Mesothelial cell of epicardium (in vitro differentiated cells): Measurements from ENCODE around the gene ENTPD8. TPM values are rescaled to one million over a fixed set of nuclear protein-coding genes. Genes with fewer than 3 reads are reported as not detected.

Experiments used
- DNase-seq, 2 experiments: peaks; one replicate each; pipeline ENCODE4 v3.0.0; 2021; ENCODE audit warnings: low spot score in 2 of 2; ENCODE audit not compliant: unreplicated experiment in 2 of 2
- H3K27ac Mint-ChIP-seq: 2 replicates; pipeline ENCODE4 v1.8.0; 2021; ENCODE audit warnings: mixed read lengths
- H3K27me3 Mint-ChIP-seq: 2 replicates; pipeline ENCODE4 v1.8.0; 2021; ENCODE audit warnings: low read depth, mixed read lengths
- H3K36me3 Mint-ChIP-seq: 2 replicates; pipeline ENCODE4 v1.8.0; 2021; ENCODE audit warnings: mixed read lengths
- H3K4me1 Mint-ChIP-seq: 2 replicates; pipeline ENCODE4 v1.8.0; 2021; ENCODE audit warnings: mixed read lengths
- H3K4me3 Mint-ChIP-seq: 2 replicates; pipeline ENCODE4 v1.8.0; 2021; ENCODE audit warnings: mild to moderate bottlenecking, moderate library complexity, mixed read lengths
- H3K9me3 Mint-ChIP-seq: 2 replicates; pipeline ENCODE4 v1.8.0; 2021; ENCODE audit warnings: mixed read lengths
- total RNA-seq: library from RNA; stranded (reverse); gene quantifications from 3 replicates; pipeline ENCODE4 v1.2.1, GENCODE V29; 2021
- TF ChIP-seq, protein P1 (sequence below): fragments of 200-600 bp; sonication (generic); IDR thresholded peaks from one replicate; pipeline ENCODE4 v1.5.0; 2021; ENCODE audit warnings: antibody characterized with exemption; ENCODE audit not compliant: unreplicated experiment

Gene ENTPD8
- total RNA-seq, 1 donor from 2014 or later: 1.4 TPM

DNA sequence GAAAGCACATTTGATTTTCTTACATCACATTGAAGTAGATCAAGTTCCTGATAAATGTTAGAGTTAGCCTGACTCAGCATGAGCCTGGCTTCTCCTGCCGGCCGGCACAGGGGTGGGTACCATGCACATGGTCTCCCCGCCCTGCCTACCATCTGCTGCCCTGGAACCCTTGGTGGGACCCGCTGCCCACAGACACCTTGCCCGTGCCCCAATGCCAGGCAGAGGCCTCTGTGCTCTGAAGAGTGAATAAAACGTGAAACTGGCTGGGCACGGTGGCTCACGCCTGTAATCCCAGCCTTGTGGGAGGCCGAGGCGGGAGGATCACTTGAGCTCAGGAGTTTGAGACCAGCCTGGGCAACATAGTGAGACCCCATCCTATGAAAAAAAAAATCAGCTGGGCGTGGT is 35.5 kb downstream of the ENTPD8 start:
- no peaks in the 10 kb centered on the region for H3K27me3 Mint-ChIP-seq
- no peaks in the 10 kb centered on the region for H3K4me1 Mint-ChIP-seq
- H3K4me3 Mint-ChIP-seq: no peak overlapping the region
- H3K27ac Mint-ChIP-seq: no peak overlapping the region
- TF ChIP-seq, protein P1, sequence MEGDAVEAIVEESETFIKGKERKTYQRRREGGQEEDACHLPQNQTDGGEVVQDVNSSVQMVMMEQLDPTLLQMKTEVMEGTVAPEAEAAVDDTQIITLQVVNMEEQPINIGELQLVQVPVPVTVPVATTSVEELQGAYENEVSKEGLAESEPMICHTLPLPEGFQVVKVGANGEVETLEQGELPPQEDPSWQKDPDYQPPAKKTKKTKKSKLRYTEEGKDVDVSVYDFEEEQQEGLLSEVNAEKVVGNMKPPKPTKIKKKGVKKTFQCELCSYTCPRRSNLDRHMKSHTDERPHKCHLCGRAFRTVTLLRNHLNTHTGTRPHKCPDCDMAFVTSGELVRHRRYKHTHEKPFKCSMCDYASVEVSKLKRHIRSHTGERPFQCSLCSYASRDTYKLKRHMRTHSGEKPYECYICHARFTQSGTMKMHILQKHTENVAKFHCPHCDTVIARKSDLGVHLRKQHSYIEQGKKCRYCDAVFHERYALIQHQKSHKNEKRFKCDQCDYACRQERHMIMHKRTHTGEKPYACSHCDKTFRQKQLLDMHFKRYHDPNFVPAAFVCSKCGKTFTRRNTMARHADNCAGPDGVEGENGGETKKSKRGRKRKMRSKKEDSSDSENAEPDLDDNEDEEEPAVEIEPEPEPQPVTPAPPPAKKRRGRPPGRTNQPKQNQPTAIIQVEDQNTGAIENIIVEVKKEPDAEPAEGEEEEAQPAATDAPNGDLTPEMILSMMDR: no peak
- peaks cover 5% of the 10 kb centered on the region for H3K9me3 Mint-ChIP-seq
- H3K36me3 Mint-ChIP-seq: peaks cover 7% of the 10 kb centered on the region
- no peak for DNase-seq

DNA sequence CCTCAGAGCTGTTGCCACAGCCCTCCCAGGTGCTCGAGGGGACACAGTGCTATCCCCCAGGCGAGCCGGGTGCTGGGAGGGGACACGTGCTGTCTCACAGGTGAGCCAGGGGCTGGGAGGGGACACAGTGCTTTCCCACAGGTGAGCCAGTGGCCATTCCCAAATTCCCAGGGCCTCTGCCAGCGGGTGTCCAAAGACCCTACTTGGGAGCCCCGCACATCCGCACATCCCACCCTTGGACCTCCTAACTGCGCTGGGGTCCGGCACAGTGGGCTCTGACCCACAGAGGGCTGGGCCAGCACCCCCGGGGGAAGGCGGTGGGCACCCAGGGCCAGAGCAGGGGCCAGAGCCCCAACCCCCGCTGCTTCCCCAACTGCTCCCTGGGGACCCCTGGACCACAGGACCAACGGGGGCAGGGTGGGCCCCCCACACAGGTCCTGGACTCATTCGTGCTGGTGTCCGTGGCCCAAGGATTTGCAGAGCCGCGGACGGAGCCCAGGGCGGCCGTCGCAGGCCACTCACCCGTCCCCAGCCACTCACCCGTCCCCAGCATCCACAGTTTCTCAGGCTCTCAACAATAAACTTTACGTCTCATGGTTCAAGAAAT is 36.1 kb downstream of the ENTPD8 start:
- DNase-seq: no peak
- H3K27me3 Mint-ChIP-seq: no peaks in the 10 kb centered on the region
- H3K27ac Mint-ChIP-seq: no peak overlapping the region
- peaks cover 10% of the 10 kb centered on the region for H3K36me3 Mint-ChIP-seq
- no peak overlapping the region for H3K4me3 Mint-ChIP-seq
- H3K4me1 Mint-ChIP-seq: no peaks in the 10 kb centered on the region
- peaks cover 5% of the 10 kb centered on the region for H3K9me3 Mint-ChIP-seq
- TF ChIP-seq, protein P1: no peak

DNA sequence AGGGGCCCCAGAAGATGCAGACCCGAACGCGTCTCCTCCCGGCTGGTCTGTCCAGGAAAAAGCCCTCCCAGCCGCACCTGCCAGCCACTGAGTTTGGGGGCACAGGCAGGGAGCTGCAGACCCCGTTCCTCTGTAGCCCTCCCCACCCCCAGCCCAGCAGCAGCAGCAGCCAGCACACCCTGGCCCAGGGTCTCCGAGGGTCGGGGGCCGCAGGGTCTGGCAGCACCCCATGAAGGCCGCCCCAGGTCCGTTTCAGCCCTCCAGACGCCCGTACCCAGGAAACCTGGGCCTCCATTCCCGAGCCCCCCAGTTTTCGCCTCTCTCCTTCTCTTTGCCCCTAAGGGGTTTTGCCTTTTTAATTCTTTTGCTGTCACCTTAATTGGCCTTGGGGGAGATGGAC is 37.9 kb downstream of the ENTPD8 start:
- Mint-ChIP-seq H3K36me3 (peaks cover 15% of the 10 kb centered on the region), H3K4me3 (no peak overlapping the region), H3K4me1 (no peaks in the 10 kb centered on the region), H3K27me3 (no peaks in the 10 kb centered on the region), H3K27ac (no peak overlapping the region), H3K9me3 (peaks cover 5% of the 10 kb centered on the region)
- TF ChIP-seq, protein P1: no peak
- DNase-seq: no peak

DNA sequence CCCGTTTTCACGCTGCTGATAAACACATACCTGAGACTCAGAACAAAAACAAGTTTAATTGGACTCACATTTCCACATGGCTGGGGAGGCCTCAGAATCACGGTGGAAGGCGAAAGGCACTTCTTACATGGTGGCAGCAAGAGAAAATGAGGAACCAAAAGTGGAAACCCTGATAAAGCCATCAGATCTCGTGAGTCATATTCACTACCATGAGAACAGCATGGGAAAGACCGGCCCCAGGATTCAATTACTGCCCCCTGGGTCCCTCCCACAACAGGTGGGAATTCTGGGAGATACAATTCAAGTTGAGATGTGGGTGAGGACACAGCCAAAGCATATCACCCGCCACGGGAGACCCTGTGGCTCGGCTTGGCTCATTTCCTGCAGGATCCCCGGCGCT is 38.4 kb downstream of the ENTPD8 start:
- Mint-ChIP-seq H3K9me3 (peaks cover 5% of the 10 kb centered on the region), H3K27ac (no peak overlapping the region), H3K4me3 (no peak overlapping the region), H3K36me3 (peaks cover 17% of the 10 kb centered on the region), H3K27me3 (no peaks in the 10 kb centered on the region), H3K4me1 (no peaks in the 10 kb centered on the region)
- TF ChIP-seq, protein P1: no peak
- DNase-seq: no peak

DNA sequence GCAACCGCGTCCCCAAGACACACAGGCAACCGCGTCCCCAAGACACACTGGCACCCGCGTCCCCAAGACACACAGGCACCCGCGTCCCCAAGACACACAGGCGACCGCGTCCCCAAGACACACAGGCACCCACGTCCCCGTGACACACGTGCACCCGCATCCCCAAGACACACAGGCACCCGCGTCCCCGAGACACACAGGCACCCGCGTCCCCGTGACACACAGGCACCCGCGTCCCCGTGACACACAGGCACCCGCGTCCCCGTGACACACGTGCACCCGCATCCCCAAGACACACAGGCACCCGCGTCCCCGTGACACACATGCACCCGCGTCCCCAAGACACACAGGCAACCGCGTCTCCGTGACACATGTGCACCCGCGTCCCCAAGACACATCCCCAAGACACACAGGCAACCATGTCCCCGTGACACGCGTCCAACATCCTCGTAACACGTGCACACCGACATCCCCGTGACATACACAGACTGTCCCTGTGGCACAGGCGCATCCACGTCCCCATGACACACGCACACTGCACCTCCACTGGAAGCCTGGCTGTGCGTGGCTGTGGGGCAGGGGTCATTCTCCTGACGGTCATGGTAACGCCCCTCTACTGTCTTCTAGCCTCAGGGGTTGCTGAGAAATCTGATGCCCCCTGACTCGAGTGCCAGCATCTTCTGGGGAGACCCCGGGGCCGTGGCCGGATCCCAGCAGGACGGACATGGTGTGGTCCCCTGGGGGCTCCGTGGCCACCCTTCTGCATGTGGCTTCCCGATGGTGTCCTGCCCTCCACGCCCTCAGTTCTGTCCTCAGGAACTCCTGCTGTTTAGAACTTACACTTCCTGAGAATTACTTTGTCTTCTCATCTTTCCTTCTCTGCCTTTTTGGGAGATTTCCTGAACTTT is 42.3 kb downstream of the ENTPD8 start:
- Mint-ChIP-seq H3K4me3 (no peak overlapping the region), H3K4me1 (no peaks in the 10 kb centered on the region), H3K36me3 (peaks cover 22% of the 10 kb centered on the region), H3K27ac (no peak overlapping the region), H3K27me3 (no peaks in the 10 kb centered on the region), H3K9me3 (peaks cover 12% of the 10 kb centered on the region)
- no peak for DNase-seq
- TF ChIP-seq, protein P1: no peak
